GM21529 (cell line): Measurements from ENCODE around the gene RGL2.
"Not testable (repeated sequence)": the region's sequence is repeated elsewhere in the genome, so short reads cannot be mapped to it uniquely, and the experiment has no call there.

ENCODE experiments used
- ATAC-seq: cut with Tn5 transposase; IDR thresholded peaks from one replicate; pipeline ENCODE4 v1.9.1; 2021; ENCODE audit not compliant: unreplicated experiment

Gene RGL2

DNA sequence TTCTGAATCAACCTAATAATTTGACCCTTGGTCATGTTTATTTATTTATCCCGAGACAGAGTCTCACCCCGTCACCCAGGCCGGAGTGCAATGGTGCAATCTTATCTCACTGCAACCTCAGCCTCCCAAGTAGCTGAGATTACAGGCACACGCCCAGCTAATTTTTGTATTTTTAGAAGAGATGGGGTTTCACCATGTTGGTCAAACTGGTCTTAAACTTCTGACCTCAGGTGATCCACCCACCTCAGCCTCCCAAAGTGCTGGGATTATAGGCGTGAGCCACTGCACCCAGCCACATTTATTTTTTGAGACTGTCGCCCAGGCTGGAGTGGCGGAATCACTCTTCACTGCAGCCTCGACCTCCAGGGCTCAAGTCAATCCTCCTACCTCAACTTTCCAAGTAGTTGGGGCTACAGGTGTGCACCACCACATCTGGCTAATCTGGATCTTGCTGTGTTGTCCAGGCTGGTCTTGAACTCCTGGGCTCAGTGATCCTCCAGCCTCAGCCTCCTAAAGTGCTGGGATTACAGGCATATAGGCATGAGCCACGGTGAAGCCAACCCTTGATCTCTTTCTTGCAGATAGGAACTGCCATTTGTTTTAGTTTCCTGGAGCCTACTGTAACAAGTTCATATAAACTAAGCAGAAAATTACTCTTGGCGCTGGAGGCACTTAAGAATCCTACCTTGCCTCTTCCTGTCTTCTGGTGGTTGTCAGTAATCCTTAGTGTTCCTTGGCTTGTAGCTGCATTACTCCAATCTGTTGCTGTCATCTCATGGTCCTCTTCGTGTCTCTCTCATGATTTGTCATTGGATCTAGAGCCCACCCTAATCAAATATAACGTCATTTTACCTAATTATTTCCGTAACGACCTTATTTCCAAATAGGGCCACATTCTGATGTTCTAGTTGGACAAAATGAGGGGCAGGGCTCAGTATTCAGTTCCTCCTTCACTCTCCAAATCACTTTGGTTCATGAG, 24.5 kb downstream of the RGL2 start:
- ATAC-seq, result no peak

DNA sequence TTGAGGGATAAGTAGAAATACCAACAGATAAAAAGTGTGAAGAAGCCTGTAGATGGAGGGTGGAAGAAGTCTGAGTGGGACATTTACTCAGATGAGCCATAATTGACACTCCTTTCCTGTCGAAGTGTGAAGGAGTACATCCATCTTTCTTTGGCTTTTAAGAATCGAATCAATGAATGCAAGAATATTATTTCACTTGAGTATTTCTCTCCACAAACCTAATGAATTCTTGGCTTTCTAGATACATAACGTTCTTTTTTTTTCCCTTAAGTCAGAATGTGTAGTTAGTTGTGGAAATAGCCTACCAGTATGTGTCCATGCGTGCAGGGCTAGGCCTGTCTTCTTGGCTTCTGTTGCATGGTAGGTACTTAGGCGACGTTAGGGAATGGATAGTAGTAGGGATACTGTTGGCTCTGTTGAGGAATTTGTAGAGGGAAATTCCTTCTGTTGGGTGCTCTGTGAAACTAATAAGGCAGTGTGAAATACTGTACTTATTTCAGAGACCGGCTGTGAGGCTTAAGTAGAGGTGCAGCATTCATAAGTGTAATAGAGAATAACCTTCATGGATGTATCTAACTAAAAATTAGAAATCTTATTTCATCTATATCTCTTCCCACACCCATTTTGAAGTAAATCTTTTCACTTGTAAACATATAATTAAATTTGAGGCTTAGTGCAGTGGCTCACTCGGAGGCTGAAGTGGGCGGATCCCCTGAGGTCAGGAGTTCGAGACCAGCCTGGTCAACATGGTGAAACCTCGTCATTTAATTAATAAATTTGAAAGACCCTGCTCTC, 25.4 kb downstream of the RGL2 start:
- no peak for ATAC-seq

DNA sequence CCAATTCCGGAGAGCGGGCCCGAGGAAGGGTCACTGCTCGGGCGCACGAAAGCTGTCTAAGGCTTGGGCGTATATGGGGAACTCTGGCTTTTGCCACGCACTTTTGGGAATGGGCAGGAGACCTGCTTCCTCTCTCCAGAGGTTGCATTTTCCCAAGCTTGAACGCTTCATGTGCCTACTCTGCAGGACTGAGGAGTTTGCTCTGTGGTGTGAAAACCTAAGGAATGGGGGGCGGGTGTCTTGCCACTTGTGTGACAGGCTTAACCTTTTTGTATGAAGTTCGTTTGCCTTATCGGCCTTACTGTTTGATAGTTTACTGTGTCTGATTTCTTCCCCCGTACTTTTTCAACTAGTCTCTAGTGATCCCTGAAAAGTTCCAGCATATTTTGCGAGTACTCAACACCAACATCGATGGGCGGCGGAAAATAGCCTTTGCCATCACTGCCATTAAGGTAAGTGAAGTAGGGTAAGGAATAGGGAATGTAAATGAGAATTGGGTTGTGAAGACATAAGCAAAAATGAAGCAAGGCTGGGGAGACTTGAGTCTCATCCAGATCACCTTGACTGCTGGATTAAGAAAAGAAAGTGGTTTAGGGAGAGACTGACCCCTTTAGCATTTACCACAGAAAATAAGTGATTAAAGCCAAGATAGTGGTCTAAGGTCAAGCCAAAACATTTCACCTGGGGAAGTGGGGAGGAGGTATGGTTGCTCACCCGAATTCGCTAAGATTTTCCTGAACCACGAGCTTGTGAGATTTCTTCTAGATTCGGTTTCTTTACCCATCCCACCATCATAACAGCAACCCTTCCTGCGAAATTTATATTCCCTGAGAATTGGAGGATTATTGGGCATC, 26.2 kb downstream of the RGL2 start:
- ATAC-seq, result no peak

DNA sequence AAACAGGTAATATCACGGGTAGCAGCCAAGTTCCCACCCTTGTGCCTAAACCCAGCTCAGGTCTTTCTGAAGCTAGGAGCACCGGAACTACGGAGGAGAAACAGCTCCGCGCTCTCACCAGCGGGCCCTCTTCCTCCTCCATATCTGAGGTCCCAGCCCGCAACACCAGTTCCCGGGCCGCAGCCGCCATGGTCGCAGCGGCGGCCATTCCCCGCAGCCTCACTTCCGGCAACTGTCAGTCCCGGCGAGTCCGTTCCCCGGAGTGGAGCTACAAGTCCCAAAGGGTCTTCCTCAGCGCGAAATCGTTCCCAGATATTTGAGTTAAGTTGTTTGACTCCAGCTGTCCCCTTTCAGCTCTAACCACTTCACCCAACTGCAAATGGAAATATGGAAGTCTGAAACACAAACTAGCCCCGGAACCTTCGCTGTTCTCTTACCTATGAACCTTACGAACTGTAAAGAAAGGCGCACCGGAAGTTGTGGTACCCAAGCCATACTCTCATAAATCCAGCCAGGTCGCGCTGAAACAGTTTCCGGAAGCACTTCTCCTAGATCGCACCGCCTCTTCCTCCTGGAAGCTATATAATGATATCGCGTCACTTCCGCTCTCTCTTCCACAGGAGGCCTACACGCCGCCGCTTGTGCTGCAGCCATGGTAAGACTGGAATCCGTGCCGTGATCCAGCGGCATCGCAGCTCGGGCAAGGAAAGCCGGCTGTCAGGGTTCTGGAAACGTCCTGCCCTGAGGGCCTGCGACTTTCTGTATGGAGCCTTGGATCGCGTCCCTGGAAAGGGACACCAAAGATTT, 27.1 kb downstream of the RGL2 start, which contains the start of the genes RPS18 and VPS52:
Gene RPS18 (plus strand): TSS at position 608 of the 807 bp plus-strand sequence. CDS start 45 bp downstream, at position 653.
Gene VPS52 (minus strand): TSS at position 409 of the 807 bp plus-strand sequence. CDS start 201 bp downstream, at position 208.
- peak; percentile 69 for ATAC-seq

DNA sequence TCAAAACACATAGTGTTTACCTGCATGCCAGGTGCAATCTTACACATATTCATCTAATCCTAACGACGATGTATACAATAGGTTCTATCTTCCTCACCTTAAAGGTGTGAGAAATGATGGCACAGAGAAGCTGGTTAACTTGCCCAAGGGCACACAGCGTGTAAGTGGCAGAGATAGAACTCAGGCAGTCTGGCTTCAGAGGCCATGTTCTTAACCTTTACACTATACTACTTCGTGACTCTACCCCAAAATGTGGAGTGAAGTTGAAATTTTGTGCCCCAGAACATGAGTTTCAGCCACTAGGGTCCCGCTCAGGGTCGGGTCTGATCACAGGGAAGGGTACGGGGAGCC, 27.6 kb downstream of the RGL2 start:
- ATAC-seq, result no peak

DNA sequence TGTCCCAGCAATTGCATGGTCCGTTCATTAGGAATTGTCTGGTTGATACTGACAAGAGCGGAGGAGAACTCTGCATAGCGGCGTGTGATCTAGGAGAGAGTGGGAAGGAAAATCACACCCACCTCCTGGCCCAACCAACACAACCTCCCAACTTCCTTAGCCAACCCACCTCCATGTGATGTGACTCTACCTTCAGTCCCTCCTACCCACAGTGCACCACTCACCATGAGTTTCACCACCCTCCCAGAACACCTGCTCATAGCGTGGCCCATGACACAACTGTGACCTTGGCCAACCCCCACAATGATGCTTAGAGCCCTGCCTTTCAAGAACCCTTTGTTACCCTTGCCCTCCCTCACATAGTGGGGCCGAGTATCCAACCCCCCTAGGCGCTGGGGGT, 34.7 kb downstream of the RGL2 start:
- no peak for ATAC-seq

DNA sequence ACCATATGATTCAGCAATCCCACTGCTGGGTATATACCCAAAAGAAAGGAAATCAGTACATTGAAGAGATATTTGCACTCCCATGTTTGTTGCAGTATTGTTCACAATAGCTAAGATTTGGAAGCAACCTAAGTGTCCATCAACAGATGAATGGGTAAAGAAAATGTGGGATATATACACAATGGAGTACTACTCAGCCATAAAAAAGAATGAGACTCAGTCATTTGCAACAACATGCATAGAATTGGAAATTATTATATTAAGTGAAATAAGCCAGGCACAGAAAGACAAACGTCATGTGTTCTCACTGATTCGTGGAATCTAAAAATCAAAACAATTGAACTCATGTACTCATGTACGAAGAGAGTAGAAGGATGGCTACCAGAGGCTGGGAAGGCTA, 36.3 kb downstream of the RGL2 start:
- ATAC-seq, result not testable (repeated sequence)

DNA sequence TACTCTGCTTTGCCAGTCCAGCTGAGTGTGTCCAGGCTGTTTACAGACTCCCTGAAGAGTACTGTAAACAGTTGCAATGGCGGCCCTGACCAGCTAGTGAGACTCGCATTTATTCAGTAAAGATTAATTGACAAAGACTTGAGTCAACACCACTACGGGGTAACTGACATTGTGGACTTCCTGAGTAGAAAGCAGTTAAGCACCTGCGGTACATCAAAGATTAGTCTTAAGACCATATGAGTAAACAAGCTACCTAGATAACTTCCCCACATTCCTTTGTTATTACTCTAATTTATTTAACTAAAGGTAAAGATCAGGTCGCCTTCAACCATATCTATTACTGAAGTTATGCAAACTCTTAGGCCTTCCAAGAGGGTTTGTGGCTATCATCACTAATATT, 39.7 kb downstream of the RGL2 start:
- ATAC-seq, result no peak

DNA sequence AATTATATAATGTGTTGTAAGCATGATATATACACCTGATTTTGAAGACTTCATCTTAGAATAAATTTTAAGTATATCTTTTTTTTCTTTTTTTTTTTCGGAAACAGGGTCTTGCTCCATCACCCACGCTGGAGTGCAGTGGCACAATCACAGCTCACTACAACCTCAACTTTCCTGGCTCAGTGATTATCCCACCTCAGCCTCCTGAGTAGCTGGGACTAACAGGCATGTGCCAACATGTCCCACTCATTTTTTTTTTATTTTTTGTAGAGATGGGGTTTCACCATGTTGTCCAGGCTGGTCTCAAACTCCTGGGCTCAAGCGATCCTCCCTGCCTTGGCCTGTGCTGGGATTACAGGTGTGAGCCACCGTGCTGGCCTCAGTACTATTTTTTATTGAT, 44.2 kb downstream of the RGL2 start:
- ATAC-seq, result no peak

DNA sequence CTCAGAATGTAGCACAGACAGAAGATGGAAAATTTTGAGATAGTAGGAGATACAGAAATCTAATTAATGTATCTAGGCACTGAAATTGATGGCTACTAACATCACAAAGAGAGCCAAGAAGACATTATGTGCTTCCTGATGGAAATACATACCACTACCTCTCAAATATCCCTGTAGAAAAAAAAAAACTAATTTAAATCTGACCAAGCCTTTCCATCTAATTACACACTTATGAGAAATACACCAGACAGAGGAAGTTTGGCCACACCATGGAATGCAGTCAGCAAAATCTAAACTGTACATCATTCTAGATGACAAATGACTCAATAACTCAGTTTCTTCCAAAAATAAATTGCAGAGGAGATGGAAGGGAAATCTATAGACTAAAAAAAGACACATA, 46.0 kb downstream of the RGL2 start:
- ATAC-seq, result no peak

DNA sequence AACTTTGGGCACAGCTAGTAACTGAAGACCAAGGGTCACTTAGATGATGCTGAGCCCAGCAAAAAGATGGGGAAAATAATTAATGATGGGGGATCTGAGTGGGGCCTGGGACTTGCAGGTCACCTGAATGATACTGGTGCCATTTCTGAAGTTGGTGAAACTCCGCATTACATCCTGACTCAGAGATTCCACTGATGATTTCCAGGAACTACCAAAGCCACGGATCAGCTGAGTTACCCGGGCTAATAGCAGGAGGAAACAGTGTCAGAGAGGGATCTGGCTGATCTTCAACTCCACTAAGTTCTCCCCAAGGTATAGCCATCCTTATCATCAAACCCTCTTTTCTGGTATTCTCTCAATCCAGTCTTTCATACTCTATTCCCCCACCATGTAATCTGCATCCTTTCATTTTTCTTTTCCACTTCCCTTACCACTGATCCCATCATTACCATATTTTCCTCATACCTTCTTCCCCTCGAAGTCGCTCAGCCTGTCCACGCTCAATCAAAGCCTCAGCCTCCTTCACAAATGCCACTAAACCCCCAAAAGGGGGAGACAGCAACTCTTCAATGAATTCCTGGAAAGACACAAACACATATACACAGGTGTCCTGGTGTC, 47.2 kb downstream of the RGL2 start:
- ATAC-seq, result no peak

DNA sequence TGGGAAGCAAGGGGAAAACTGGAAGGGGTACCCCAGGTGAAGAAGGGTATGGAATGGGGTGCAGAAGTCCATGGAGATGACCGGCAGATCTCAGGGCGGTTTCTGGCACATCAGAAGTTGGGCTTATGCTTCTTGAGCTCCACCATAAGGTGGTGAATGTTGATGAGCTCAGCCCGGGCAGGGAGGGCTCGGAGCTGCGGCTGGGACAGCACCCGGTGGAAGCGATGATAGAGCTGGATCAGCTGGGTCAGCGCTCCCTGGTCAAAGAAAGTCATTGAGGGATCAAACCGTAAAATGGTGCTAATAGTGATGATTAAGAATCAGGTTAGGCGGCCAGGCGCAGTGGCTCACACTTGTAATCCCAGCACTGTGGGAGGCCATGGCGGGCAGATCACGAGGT, 48.0 kb downstream of the RGL2 start:
- no peak for ATAC-seq

DNA sequence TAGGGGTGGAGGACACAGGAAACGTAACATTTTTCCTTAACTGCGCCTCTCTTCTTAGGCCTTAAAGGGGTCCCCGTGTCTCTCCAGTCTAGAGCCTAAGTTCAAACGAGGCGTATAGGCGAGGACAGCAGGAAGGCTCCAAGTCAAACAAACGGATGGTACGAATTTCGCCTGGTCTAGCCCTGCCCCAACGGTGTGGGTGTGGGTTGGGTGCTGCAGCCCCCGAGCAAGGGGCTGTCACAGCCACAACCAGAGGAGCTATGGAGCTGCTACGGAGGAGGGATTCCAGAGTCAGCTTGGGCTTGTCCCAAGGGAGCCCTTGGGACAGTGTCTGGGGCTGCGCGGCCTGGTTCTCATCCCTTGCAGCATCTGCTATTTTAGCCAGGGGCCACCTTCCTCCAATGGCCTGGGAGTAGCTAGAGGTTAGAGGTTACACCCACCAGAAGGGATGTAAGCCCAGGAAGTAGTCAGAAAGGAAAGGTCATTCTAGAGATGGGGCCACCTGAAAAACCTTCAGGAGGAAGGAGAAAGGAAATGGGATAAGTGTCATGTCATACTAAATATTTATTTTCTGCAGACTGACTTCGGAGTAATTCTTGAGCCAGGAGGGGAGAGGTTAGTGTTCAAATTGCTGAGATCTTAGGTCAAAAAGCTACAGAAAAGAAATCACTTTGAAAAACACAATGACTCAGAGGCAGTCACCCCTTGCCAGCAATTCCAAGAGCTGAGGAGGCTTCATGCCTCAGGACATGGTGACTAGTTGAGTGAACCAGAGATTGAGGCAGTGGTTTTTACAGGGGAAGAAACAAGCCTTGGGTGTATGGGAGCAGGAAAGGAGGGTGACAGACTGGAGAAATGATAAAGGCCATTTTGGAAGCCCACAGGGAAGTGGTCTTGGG, 48.8 kb downstream of the RGL2 start:
- ATAC-seq, result no peak

DNA sequence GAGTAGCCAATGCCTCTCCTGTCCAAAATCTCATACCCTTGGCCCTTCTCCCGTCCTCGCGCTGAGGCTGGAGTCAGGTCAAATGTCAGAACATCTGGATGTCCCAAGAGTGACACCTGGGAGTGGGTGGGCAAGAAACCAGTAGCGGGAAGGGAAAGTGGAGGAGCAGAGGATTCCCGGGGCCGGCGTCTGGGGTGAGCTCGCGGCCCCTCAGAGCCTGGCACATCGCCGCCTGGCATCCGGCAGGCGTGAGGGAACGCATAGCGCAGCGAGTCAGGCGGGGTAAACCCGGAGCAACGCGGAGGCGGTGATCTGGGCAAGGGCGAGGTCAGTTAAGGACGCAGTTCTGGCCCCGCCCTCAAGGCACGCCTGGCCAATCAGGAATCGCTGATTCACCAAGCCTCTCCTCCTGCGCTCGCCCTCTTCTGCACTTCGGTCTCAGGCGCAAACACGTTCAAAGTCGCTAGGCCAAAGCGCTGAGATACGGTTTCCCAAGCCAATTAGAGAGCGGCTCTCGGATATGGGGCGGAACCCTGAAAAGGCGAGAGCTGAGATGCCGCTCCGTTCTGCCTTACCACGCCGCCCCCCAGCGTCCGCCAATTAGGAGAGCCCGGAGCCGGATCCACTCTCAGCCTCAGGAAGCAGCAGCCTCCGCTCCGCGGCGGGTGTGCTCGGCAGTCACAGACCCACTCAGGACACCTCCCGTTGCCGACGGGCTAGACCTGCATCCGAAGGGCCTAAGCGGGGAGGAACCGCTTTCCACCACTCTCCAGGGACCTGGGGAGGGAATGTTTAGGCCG, 49.6 kb downstream of the RGL2 start:
- peak; percentile 89 for ATAC-seq

DNA sequence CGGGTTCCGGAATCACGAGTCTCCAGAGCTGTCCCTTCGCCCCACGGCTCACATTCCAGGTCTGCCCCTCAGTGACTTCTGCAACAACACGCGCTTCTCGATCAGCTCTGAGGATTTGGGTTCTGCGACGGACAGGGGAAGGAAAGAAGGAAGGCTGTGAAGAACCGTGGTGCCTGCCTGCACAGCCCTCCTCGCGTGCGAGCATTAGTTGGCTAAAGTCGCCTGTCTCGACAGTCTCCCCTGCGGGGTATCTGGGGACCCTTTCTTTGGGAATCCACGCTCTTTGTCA, 50.2 kb downstream of the RGL2 start:
- ATAC-seq, result peak; percentile 2

DNA sequence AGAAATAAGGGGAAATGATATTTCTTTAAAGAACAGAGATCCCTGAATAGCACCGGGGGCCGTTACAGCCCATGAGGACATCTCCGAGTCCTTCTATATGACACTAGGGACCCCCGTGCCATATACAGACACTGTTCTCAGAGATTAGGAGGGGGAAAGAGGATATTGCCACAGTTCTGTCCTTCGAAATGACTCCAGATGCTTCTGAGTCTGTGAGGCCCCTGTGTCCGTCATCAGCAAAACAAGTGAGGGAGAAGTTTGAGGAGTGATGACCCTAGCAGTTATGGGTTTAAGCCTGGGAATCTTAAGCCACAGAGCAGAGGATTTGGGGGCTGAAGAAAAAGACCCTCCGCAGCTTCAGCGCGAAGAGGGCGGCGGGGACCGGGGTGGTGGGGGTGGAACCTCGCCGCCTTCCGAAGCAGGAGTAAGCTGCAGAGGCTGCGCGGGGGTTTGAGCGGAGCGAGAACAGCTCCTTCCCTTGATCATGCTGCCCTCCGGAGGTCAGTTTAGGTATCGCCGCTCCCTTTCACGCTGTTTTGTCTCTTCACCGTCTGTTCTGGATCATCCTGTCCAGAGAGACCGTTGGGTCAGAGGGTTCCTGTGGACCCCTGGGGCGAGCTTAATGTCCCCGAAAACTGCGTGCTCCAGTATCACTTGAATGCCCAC, 50.6 kb downstream of the RGL2 start:
- peak; percentile 43 for ATAC-seq

DNA sequence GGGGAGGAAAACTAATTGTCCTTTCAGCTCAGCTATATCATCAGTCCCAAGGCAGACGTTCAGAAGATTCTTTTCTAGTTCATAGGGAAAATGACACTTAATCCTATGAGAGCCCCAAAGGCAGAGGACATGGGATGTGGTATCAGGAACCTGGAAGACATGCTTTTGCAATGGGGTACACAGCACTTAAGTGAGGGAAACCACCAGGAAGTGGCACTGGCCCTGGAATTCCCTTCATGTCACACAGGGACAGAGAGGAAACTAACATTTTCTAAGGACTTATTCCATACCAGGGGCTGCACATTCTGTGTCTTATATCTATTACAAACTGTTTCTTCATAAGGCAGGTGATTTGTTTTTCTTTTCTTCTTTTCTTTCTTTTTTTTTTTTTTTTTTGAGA, 55.3 kb downstream of the RGL2 start:
- no peak for ATAC-seq

DNA sequence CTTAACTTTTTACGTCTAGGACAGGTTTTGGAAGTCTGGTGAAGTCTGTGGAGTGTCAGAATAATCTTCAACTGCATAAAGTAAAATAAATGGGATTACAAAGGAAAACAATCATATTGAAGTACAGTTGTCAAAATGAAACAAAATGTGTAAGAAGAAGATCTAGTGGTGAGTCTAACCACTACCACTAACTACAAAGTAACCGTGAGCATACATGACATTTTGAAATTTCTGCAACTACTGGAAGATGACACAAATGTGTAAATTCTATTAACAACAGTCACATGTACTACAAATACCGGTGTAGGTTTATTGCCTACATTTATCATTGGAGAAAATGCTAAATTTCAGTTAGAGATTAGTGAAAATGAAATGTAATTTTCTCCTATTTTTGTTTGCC, 56.8 kb downstream of the RGL2 start:
- ATAC-seq, result no peak
